ENCODE measurements around the gene PAQR6. TPM values are rescaled to one million over a fixed set of nuclear protein-coding genes. Genes with fewer than 3 reads are reported as not detected.

Gene PAQR6
- total RNA-seq, 1 experiment from 2014 or later = 15.8 TPM

GRCh38 chr1:156253634-156254033 lies 5.8 kb upstream of the PAQR6 start:
- Mint-ChIP-seq H3K36me3 (ENCODE audit: insufficient read depth in 1 of 3, low read depth in 3 of 3) (peaks cover 44 to 86% (median 78%) of the 10 kb centered on the region in 3 experiments), H3K27me3 (ENCODE audit: low read depth) (no peaks in the 10 kb centered on the region), H3K27ac (peak overlapping the region in 2 of 3 experiments; percentile 37 to 48; a peak in 2 of 7 replicates), H3K4me3 (no peak overlapping the region), H3K4me1 (peaks cover 6 to 7% of the 10 kb centered on the region in 2 experiments; a peak in 1 of 4 replicates), H3K9me3 (no peaks in the 10 kb centered on the region)
- Histone ChIP-seq H4K5ac (ENCODE audit: insufficient read length, low read depth, low read length) (no peak overlapping the region), H3K9ac (ENCODE audit: extremely low read depth, insufficient read length, low read length) (no peak overlapping the region), H3K4me1 (ENCODE audit: insufficient read depth, low read length) (no peaks in the 10 kb centered on the region), H3K4ac (ENCODE audit: low read depth, low read length) (no peak overlapping the region), H3K27ac (ENCODE audit: insufficient read length, low read depth, low read length) (no peak overlapping the region), H3K56ac (ENCODE audit: insufficient read length, low read depth, low read length) (no peak overlapping the region), H3K23me2 (ENCODE audit: insufficient read length, low read depth, low read length, poor library complexity, severe bottlenecking) (no peaks in the 10 kb centered on the region), H3K79me2 (ENCODE audit: insufficient read depth, low read length) (no peaks in the 10 kb centered on the region), H4K91ac (ENCODE audit: insufficient read length, low read depth, low read length) (no peak overlapping the region), H2BK20ac (ENCODE audit: low read depth, low read length, poor library complexity, severe bottlenecking) (no peak overlapping the region), H4K8ac (replicated peaks; ENCODE audit: insufficient read length, low read depth, low read length) (no peak overlapping the region), H2BK120ac (ENCODE audit: low read depth, low read length, poor library complexity, severe bottlenecking) (no peak overlapping the region), H3K4me2 (ENCODE audit: insufficient read depth, insufficient read length, low read length) (no peak overlapping the region), H3K9me3 (ENCODE audit: control insufficient read depth, low read depth, low read length) (no peaks in the 10 kb centered on the region), H4K20me1 (ENCODE audit: control insufficient read depth, insufficient read depth, insufficient read length) (no peaks in the 10 kb centered on the region), H3K18ac (ENCODE audit: insufficient read length, low read depth, low read length) (no peak overlapping the region), H3K23ac (ENCODE audit: insufficient read length, low read depth, low read length) (no peak overlapping the region), H2BK12ac (ENCODE audit: insufficient read length, low read depth, low read length) (no peak overlapping the region), H2BK15ac (ENCODE audit: low read depth, low read length) (no peak overlapping the region), H3K27me3 (ENCODE audit: insufficient read depth, low read length) (no peaks in the 10 kb centered on the region), H3T11ph (ENCODE audit: low read length) (no peak overlapping the region), H2AK5ac (ENCODE audit: insufficient read length, low read length) (no peak overlapping the region), H3K14ac (ENCODE audit: insufficient read depth, low read length) (no peak overlapping the region), H2AFZ (ENCODE audit: low read length) (no peak overlapping the region), H2BK5ac (ENCODE audit: insufficient read length, low read length) (no peak overlapping the region), H3K79me1 (ENCODE audit: insufficient read depth, low read depth, low read length, poor library complexity, severe bottlenecking) (no peaks in the 10 kb centered on the region)
- WGBS (ENCODE audit: extremely low coverage, insufficient read length, low lambda C conversion rate) = no CpG with 5 or more reads among the region's 3 CpGs
- no peak for DNase-seq
- no peak for TF ChIP-seq CTCF (conservative IDR thresholded peaks at IDR 0.05)
